Stimulated activated CD4-positive, alpha-beta T cell treated with anti-CD3 and anti-CD28 coated beads, Interleukin-1b, Interleukin-23, amount 100 ng/mL, for 1 hour (primary cell): ENCODE results near the gene FAR1.

Source experiments
- DNase-seq, 2 donors: peaks; one replicate each; pipeline ENCODE4 v3.0.0-alpha.2; 2020; ENCODE audit warnings: low read depth in 2 of 2

FAR1 gene

DNA sequence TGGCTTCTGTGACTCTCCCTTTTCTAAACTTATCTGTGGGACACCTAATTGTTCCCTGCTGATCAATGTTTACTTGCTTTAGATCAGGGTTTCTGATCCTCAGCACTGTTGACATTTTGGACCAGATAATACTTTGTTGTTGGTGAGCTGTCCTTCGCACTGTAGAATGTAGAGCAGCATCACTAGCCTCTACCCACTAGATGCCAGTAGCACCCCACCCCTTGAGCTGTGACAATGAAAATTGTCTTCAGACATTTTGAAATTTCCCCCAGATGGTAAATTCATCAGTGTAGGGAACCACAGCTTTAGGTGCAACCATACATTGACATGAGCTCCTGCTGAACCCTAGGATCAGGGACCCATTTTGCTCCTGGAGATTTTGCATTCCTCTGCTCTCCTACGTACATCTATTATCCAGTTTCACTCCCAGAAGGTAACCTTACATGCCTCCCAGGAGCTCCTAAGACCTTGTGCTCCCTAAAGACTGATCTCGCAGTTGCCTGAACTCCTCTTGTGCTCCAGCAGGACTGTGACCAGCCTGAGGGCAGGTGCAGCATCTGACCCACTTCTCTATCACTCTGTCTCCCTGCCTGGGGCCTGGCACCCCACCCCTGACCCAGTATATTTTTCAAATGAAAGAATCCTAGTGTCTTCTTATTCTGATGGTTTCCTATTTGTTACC, 107.8 kb downstream of the FAR1 start:
- DNase-seq = peak in 1 of 2 donors; percentile 30

DNA sequence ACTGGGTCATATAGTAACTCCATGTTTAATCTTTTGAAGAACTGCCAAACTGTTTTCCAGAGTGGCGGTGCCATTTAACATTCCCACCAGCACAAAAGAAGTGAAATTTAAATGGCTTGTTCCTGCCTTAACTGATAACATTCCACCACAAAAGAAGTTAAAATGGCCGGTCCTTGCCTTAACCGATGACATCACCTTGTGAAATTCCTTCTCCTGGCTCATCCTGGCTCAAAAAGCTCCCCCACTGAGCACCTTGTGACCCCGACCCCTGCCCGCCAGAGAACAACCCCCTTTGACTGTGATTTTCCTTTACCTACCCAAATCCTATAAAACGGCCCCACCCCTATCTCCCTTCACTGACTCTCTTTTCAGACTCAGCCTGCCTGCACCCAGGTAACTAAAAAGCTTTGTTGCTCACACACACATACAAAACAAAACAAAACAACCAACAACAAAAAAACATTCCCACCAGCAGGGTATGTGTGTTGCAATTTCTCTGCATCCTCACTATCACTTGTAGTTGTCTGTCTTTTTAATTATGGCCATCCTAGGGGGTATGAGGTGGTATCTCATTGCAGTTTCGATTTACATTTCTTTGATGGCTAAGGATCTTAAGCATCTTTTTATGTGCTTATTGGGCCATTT, 109.0 kb downstream of the FAR1 start:
- no peak for DNase-seq

DNA sequence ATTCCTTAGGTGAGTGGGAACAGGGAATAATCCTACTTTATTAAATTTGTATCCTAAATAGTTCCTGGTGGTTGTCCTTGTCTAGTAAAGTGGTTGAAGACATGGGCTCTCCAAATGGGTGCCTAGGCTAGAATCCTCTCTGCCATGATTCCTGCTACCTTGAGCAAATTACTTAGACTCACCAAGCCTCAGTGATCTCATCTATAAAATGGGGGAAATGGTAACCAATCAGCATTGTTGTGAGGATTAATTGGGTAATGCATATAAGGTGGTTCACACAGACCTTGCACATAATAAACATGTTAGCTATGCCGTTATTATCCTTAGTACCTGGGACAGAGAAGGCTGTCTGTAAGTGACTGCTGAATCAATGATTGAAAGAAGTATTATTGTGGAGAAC, 109.9 kb downstream of the FAR1 start:
- no peak for DNase-seq

DNA sequence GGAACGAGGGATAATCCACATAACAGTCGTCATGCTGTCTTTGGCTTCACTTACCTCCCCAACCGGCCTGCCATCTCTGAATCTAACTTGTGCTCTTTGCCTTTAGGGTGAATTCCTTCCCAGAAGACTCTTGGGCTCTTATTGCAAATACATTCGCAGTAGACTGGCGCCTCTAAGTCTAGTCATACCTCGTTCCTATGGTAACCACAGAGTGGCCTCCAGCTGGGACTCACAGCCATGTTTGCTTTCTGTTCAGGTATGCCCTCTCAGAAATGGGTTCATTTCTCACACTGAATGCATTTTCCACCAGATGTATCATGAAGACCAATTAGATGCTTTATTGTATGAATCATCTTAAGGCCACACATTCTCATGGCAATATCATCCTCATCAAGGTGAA, 112.7 kb downstream of the FAR1 start:
- DNase-seq = no peak
